Spleen (tissue), 7 donors: ENCODE results near the gene TBC1D22A.

Experiments
- CTCF ChIP-seq, 11 experiments: fragments of 200-600 bp in 7 of 11; fragments of 450-650 bp in 4 of 11; sonication (generic) in 4 of 11; IDR thresholded peaks in 8 of 11; conservative IDR thresholded peaks in 3 of 11; 1 replicate in 7 of 11; 2 replicates in 4 of 11; pipeline versions ENCODE4 v1.4.0 to v1.8.0; 2016 to 2021; ENCODE audit warnings: antibody characterized with exemption in 11 of 11, inconsistent platforms in 4 of 11, mild to moderate bottlenecking in 1 of 11
- POLR2A ChIP-seq, 3 donors: fragments of 450-650 bp; IDR thresholded peaks; one replicate each; pipeline ENCODE4 v1.5.1; 2017; ENCODE audit warnings: antibody characterized with exemption in 3 of 3, mild to moderate bottlenecking in 1 of 3
- POLR2AphosphoS5 ChIP-seq, 3 donors: sonication (generic); formaldehyde crosslinking; IDR thresholded peaks; one replicate each; pipeline ENCODE4 v1.5.1; 2017; ENCODE audit warnings: antibody characterized with exemption in 3 of 3
- donor health status: DM: no; HTN: no; CAD: no; lungs with moderate emphysema.
- donor health status: DM: no; HTN: no; CAD: no.
- donor health status: DM: no; HTN: no; CAD: no.

- TF ChIP-seq POLR2A (IDR thresholded peaks at IDR 0.05) (no peak), CTCF (IDR thresholded peaks at IDR 0.05 in 8 of 11, conservative IDR thresholded peaks at IDR 0.05 in 3 of 11) (no peak), POLR2AphosphoS5 (IDR thresholded peaks at IDR 0.05) (peak in 2 of 3 donors; percentile 34 to 37)
Measured at GRCh38 chr22:47154621-47155081, 392.2 kb downstream of the TBC1D22A start.
